Right lobe of liver (tissue), 6 donors: Measurements from ENCODE around the gene OTUD4. TPM values are rescaled to one million over a fixed set of nuclear protein-coding genes. Genes with fewer than 3 reads are reported as not detected.
"Not testable (repeated sequence)": the region's sequence is repeated elsewhere in the genome, so short reads cannot be mapped to it uniquely, and the experiment has no call there.

ENCODE experiments used
- ATAC-seq, 4 donors: fragments of 200-7000 bp; cut with Tn5 transposase; one replicate each; pipeline ENCODE4 v1.9.1; 2020; ENCODE audit warnings: mild to moderate bottlenecking in 4 of 4, moderate library complexity in 4 of 4
- DNase-seq, 3 donors: peaks; one replicate each; pipeline ENCODE4 v3.0.0-alpha.2; 2020
- H3K27ac ChIP-seq, 3 donors: fragments of 200-600 bp; one replicate each; pipeline ENCODE4 v1.8.0; 2022
- H3K27me3 ChIP-seq, 2 donors: fragments of 200-600 bp; one replicate each; pipeline ENCODE4 v1.8.0; 2022
- H3K36me3 ChIP-seq, 4 donors: fragments of 200-600 bp; sonication (generic) in 1 of 4; one replicate each; pipeline versions ENCODE4 v1.5.1 to v1.8.0; 2017 to 2022; ENCODE audit warnings: control low read depth in 1 of 4
- H3K4me1 ChIP-seq, 4 donors: fragments of 200-600 bp; sonication (generic) in 1 of 4; one replicate each; pipeline versions ENCODE4 v1.5.1 to v1.8.0; 2017 to 2022; ENCODE audit warnings: control low read depth in 1 of 4
- H3K4me3 ChIP-seq, 3 donors: fragments of 200-600 bp; one replicate each; pipeline ENCODE4 v1.8.0; 2022
- H3K9me3 ChIP-seq, 4 donors: fragments of 200-600 bp; sonication (generic) in 1 of 4; one replicate each; pipeline versions ENCODE4 v1.5.1 to v1.8.0; 2017 to 2022; ENCODE audit warnings: control low read depth in 1 of 4
- CTCF ChIP-seq, 4 donors: fragments of 200-600 bp in 3 of 4; fragments of 450-650 bp in 1 of 4; IDR thresholded peaks; one replicate each; pipeline versions ENCODE4 v1.5.1 to v1.8.0; 2016 to 2022; ENCODE audit warnings: antibody characterized with exemption in 4 of 4, mild to moderate bottlenecking in 2 of 4
- POLR2A ChIP-seq: fragments of 450-650 bp; IDR thresholded peaks from one replicate; pipeline ENCODE4 v1.6.1; 2017; ENCODE audit warnings: antibody characterized with exemption, mild to moderate bottlenecking
- WGBS: methylation state at CpG from one replicate; pipeline ENCODE4 v1.1.6; 2018; ENCODE audit warnings: low coverage, low lambda C conversion rate; ENCODE audit not compliant: insufficient coverage; ENCODE audit errors: missing lambda C conversion rate; 5-methylcytosine and 5-hydroxymethylcytosine counted together
- intact Hi-C, 2 donors: fragments of 100-400 bp; cut with DNase I; formaldehyde crosslinking; loops; one replicate each; pipeline versions ENCODE4 v1.11.2 to v1.14.1; 2022
- long read RNA-seq: library from polyadenylated mRNA; unstranded; transcript quantifications from one replicate; pipeline ENCODE4 v2.0.0, GENCODE V29; 2019
- total RNA-seq, 6 experiments: library from RNA; depleted of rRNA in 2 of 6; stranded (reverse); fragments of >200 nt in 2 of 6; fragmentation: NEBNext Ultra II Directional in 3 of 6; extraction: Animal tissue kit (Norgen Biotek cat#: 25700) in 3 of 6; gene quantifications; one replicate each; pipeline versions ENCODE4 v1.1.0 to v1.2.4, GENCODE V29; 2016 to 2023
- donor health status: DM: no; HTN: yes; CAD: no.
- donor health status: DM: no; HTN: no; CAD: no.
- donor health status: DM: no; HTN: no; CAD: no.
- donor health status: DM: no; HTN: yes; CAD: no.
- donor health status: DM: no; HTN: yes; CAD: no.

Gene OTUD4, protein sequence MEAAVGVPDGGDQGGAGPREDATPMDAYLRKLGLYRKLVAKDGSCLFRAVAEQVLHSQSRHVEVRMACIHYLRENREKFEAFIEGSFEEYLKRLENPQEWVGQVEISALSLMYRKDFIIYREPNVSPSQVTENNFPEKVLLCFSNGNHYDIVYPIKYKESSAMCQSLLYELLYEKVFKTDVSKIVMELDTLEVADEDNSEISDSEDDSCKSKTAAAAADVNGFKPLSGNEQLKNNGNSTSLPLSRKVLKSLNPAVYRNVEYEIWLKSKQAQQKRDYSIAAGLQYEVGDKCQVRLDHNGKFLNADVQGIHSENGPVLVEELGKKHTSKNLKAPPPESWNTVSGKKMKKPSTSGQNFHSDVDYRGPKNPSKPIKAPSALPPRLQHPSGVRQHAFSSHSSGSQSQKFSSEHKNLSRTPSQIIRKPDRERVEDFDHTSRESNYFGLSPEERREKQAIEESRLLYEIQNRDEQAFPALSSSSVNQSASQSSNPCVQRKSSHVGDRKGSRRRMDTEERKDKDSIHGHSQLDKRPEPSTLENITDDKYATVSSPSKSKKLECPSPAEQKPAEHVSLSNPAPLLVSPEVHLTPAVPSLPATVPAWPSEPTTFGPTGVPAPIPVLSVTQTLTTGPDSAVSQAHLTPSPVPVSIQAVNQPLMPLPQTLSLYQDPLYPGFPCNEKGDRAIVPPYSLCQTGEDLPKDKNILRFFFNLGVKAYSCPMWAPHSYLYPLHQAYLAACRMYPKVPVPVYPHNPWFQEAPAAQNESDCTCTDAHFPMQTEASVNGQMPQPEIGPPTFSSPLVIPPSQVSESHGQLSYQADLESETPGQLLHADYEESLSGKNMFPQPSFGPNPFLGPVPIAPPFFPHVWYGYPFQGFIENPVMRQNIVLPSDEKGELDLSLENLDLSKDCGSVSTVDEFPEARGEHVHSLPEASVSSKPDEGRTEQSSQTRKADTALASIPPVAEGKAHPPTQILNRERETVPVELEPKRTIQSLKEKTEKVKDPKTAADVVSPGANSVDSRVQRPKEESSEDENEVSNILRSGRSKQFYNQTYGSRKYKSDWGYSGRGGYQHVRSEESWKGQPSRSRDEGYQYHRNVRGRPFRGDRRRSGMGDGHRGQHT
- total RNA-seq: 10 to 100 TPM; 13.8 to 25.6 (median 20.2) TPM
- long read RNA-seq: 0 reads

DNA sequence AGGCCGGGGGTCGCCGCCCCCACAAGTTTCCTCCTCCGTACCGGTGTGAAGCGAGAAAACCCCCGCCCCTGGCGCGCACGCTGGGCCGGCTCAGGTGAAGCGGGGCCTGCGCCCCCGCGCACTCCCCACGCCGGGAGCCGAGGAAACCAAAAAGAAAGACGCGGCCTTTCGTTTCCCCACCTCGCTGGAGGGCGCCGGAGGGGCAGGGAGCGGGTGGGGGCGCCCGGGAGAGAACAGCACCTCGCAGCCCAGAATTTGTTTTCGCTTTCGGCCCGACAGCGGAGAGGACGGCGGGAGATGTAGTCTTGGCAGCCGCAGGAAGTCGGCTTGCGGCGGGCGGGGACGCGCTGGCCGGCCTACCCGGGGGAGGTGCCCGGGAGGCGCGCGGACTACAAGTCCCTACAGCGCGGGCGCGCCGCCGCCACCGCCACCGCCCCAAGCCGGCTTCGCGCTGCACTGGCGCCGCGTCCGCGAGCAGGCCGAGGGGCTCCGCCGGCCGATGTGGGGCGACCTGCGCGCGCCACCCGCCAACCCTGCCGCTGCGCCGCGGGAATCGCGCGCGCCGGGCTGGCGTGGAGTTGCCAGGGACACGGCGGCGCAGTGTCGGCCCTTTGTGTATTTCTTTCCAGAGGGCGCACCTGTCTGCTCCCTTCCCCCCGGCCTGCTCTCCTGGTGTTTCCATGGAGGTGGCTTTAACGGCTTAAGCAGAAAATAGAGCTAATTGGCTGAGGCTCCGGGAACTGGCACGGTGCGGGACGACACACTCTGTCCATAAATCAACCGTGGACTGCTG is at the start of gene OTUD4:
Gene OTUD4, minus strand, starts transcription at position 292 of the 793 bp plus-strand sequence. CDS start 616 bp downstream, outside the sequence.
- no peaks in the 10 kb centered on the region for H3K9me3 ChIP-seq
- intact Hi-C loops: no loop called here
- H3K36me3 ChIP-seq: no peaks in the 10 kb centered on the region
- peaks cover 0 to 20% (median 8%) of the 10 kb centered on the region in 4 donors for H3K4me1 ChIP-seq
- TF ChIP-seq POLR2A (peak; percentile 80), CTCF (IDR thresholded peaks at IDR 0.05) (peak in 1 of 4 donors; percentile 7)
- H3K27me3 ChIP-seq: no peaks in the 10 kb centered on the region
- ATAC-seq (peak; percentile 80 to 94 (median 88)), DNase-seq (peak; percentile 97 to 98 (median 97))
- WGBS: 0% methylated on average over 15 of the region's 94 CpGs
- peak within 1 kb of the TSS; percentile 97 to 99 (median 99) for H3K27ac ChIP-seq
- H3K4me3 ChIP-seq: peak within 1 kb of the TSS; percentile 73 to 80 (median 74)

DNA sequence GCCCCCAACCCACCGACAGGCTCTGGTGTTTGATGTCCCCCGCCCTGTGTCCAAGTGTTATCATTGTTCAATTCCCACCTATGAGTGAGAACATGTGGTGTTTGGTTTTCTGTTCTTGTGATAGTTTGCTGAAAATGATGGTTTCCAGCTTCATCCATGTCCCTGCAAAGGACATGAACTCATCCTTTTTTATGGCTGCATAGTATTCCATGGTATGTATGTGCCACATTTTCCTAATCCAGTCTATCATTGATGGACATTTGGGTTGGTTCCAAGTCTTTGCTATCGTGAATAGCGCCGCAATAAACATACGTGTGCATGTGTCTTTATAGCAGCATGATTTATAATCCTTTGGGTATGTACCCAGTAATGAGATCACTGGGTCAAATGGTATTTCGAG is 42.8 kb upstream of the OTUD4 start:
- H3K4me3 ChIP-seq, H3K36me3 ChIP-seq, H3K27ac ChIP-seq, ATAC-seq, H3K27me3 ChIP-seq, DNase-seq, H3K4me1 ChIP-seq, intact Hi-C loops, H3K9me3 ChIP-seq: not testable (repeated sequence)
- WGBS: 60% methylated on average over 7 of the region's 7 CpGs

DNA sequence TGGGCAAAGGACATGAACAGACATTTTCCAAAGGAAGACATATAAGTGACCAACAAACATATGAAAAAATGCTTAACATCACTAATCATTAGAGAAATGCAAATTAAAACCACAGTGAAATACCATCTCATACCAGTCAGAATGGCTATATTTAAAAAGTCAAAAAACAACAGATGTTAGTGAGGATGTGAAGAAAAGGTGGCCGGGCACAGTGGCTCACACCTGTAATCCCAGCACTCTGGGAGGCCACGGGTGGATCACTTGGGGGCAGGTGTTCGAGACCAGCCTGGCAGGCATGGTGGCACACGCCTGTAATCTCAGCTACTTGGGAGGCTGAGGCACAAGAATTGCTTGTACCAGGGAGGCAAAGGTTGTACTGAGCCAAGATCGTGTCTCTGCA is 41.1 kb upstream of the OTUD4 start:
- H3K4me3 ChIP-seq, H3K27ac ChIP-seq, H3K27me3 ChIP-seq, ATAC-seq, DNase-seq, intact Hi-C loops, H3K4me1 ChIP-seq, H3K36me3 ChIP-seq, H3K9me3 ChIP-seq: not testable (repeated sequence)
- WGBS: 81% methylated on average over 5 of the region's 5 CpGs

GRCh38 chr4:145219090-145219489 is 38.7 kb upstream of the OTUD4 start:
- H3K27me3 ChIP-seq: no peaks in the 10 kb centered on the region
- no peak for DNase-seq
- TF ChIP-seq CTCF (IDR thresholded peaks at IDR 0.05) (no peak), POLR2A (no peak)
- no peaks in the 10 kb centered on the region for H3K36me3 ChIP-seq
- H3K4me1 ChIP-seq: no peaks in the 10 kb centered on the region
- intact Hi-C loops: no loop called here
- no peak for ATAC-seq
- H3K4me3 ChIP-seq: no peak overlapping the region
- H3K27ac ChIP-seq: no peak overlapping the region
- WGBS: 85% methylated on average over 2 of the region's 2 CpGs
- H3K9me3 ChIP-seq: no peaks in the 10 kb centered on the region

- WGBS: 46% methylated on average over 3 of the region's 3 CpGs
- H3K9me3 ChIP-seq: no peaks in the 10 kb centered on the region
- no peak overlapping the region for H3K4me3 ChIP-seq
- intact Hi-C loops: no loop called here
- ATAC-seq (no peak), DNase-seq (no peak)
- H3K27ac ChIP-seq: no peak overlapping the region
- H3K27me3 ChIP-seq: no peaks in the 10 kb centered on the region
- H3K36me3 ChIP-seq: no peaks in the 10 kb centered on the region
- no peaks in the 10 kb centered on the region for H3K4me1 ChIP-seq
- TF ChIP-seq POLR2A (no peak), CTCF (IDR thresholded peaks at IDR 0.05) (no peak)
These were observed 37.9 kb upstream of the OTUD4 start for GRCh38 chr4:145218251-145218650.
